GM19463 (cell line): ENCODE data around the gene SENP6.
A peak's percentile ranks its signal among the peaks of the same experiment; 100 is the strongest.
"Not testable (repeated sequence)": the region's sequence is repeated elsewhere in the genome, so short reads cannot be mapped to it uniquely, and the experiment has no call there.

Experiments
- ATAC-seq: cut with Tn5 transposase; IDR thresholded peaks from one replicate; pipeline ENCODE4 v1.9.1; 2021; ENCODE audit warnings: mild to moderate bottlenecking, moderate library complexity; ENCODE audit not compliant: unreplicated experiment

The SENP6 gene

GRCh38 chr6:75608956-75609533 lies 7.4 kb downstream of the SENP6 start:
- no peak for ATAC-seq

GRCh38 chr6:75609639-75610590 lies 8.2 kb downstream of the SENP6 start:
- ATAC-seq: no peak

- no peak for ATAC-seq
Measured at GRCh38 chr6:75611011-75611701, 9.5 kb downstream of the SENP6 start.

- peak; percentile 56 for ATAC-seq
Measured at GRCh38 chr6:75611702-75612375, 10.2 kb downstream of the SENP6 start.

- no peak for ATAC-seq
Measured at GRCh38 chr6:75612434-75612833, 10.8 kb downstream of the SENP6 start.

GRCh38 chr6:75613056-75613501 lies 11.4 kb downstream of the SENP6 start:
- ATAC-seq: no peak

GRCh38 chr6:75618437-75618836 lies 16.8 kb downstream of the SENP6 start:
- ATAC-seq: no peak

GRCh38 chr6:75619230-75619899 lies 17.7 kb downstream of the SENP6 start:
- ATAC-seq: no peak

GRCh38 chr6:75620381-75621304 lies 19.0 kb downstream of the SENP6 start:
- no peak for ATAC-seq

- ATAC-seq: no peak
Measured at GRCh38 chr6:75621846-75622245, 20.2 kb downstream of the SENP6 start.

GRCh38 chr6:75623491-75623890 lies 21.8 kb downstream of the SENP6 start:
- no peak for ATAC-seq

GRCh38 chr6:75624335-75624734 lies 22.7 kb downstream of the SENP6 start:
- no peak for ATAC-seq

- ATAC-seq: no peak
Measured at GRCh38 chr6:75624988-75625387, 23.3 kb downstream of the SENP6 start.

- ATAC-seq: no peak
Measured at GRCh38 chr6:75626561-75626960, 24.9 kb downstream of the SENP6 start.

- ATAC-seq: not testable (repeated sequence)
Measured at GRCh38 chr6:75627708-75628107, 26.0 kb downstream of the SENP6 start.

GRCh38 chr6:75631859-75632635 lies 30.4 kb downstream of the SENP6 start:
- ATAC-seq: no peak

GRCh38 chr6:75633045-75633444 lies 31.4 kb downstream of the SENP6 start:
- no peak for ATAC-seq

GRCh38 chr6:75642311-75642710 lies 40.6 kb downstream of the SENP6 start:
- ATAC-seq: no peak

- no peak for ATAC-seq
Measured at GRCh38 chr6:75643173-75643572, 41.5 kb downstream of the SENP6 start.
